Prostate gland (tissue), 2 donors: Measurements from ENCODE around the gene CEP85. TPM values are rescaled to one million over a fixed set of nuclear protein-coding genes. Genes with fewer than 3 reads are reported as not detected.

Source experiments
- DNase-seq: peaks from one replicate; pipeline ENCODE4 v3.0.0-alpha.2; 2019; ENCODE audit warnings: low spot score
- H3K27ac ChIP-seq, 2 donors: fragments of 200-600 bp; sonication (generic); 2 replicates each; pipeline ENCODE4 v1.5.1; 2017 to 2019
- H3K27me3 ChIP-seq: fragments of 200-600 bp; sonication (generic); replicated peaks from 2 replicates; pipeline ENCODE4 v1.5.1; 2019; ENCODE audit not compliant: insufficient read depth
- H3K36me3 ChIP-seq, 2 donors: fragments of 200-600 bp; sonication (generic); 1 replicate in 1 of 2; 2 replicates in 1 of 2; pipeline versions ENCODE4 v1.5.1 to v1.8.1; 2017 to 2019
- H3K4me1 ChIP-seq: fragments of 200-600 bp; sonication (generic); replicated peaks from 2 replicates; pipeline ENCODE4 v1.5.1; 2019
- H3K4me3 ChIP-seq, 2 donors: fragments of 200-600 bp; sonication (generic); 2 replicates each; pipeline ENCODE4 v1.5.1; 2017 to 2019
- H3K9me3 ChIP-seq: fragments of 200-600 bp; sonication (generic); 2 replicates; pipeline ENCODE4 v1.5.1; 2017
- CTCF ChIP-seq, 4 experiments: fragments of 200-600 bp in 2 of 4; fragments of 450-650 bp in 2 of 4; sonication (generic) in 2 of 4; IDR thresholded peaks; 1 replicate in 3 of 4; 2 replicates in 1 of 4; pipeline ENCODE4 v1.5.1; 2016 to 2019; ENCODE audit warnings: antibody characterized with exemption in 4 of 4, mild to moderate bottlenecking in 2 of 4, moderate library complexity in 2 of 4
- POLR2A ChIP-seq: fragments of 450-650 bp; IDR thresholded peaks from one replicate; pipeline ENCODE4 v1.6.1; 2016; ENCODE audit warnings: antibody characterized with exemption, mild to moderate bottlenecking
- POLR2AphosphoS5 ChIP-seq: sonication (generic); formaldehyde crosslinking; IDR thresholded peaks from one replicate; pipeline ENCODE4 v1.6.1; 2017; ENCODE audit warnings: antibody characterized with exemption
- WGBS: methylation state at CpG from one replicate; pipeline ENCODE4 v1.1.5; 2018; 5-methylcytosine and 5-hydroxymethylcytosine counted together
- intact Hi-C: fragments of 100-400 bp; cut with DNase I; formaldehyde crosslinking; loops from one replicate; pipeline ENCODE4 v1.14.2; 2022
- total RNA-seq, 2 donors: library from RNA; depleted of rRNA; stranded (reverse); fragments of >200 nt; gene quantifications; one replicate each; pipeline ENCODE4 v1.1.0, GENCODE V29; 2016

CEP85 gene
- total RNA-seq, 2 donors from 2014 or later, result 3.4 to 21.0 TPM

GRCh38 chr1:26297057-26297790 is 63.2 kb downstream of the CEP85 start:
- DNase-seq, result no peak
- no peak overlapping the region for H3K4me3 ChIP-seq
- no peaks in the 10 kb centered on the region for H3K27me3 ChIP-seq
- no peaks in the 10 kb centered on the region for H3K4me1 ChIP-seq
- H3K27ac ChIP-seq, result no peak overlapping the region
- H3K9me3 ChIP-seq, result no peaks in the 10 kb centered on the region
- WGBS, result 99% methylated on average over 9 of the region's 12 CpGs
- TF ChIP-seq CTCF (IDR thresholded peaks at IDR 0.05), result no peak
- no peak for TF ChIP-seq POLR2AphosphoS5
- TF ChIP-seq POLR2A, result no peak
- H3K36me3 ChIP-seq, result no peaks in the 10 kb centered on the region
- intact Hi-C loops, result no loop called here

GRCh38 chr1:26297791-26298124 is 63.8 kb downstream of the CEP85 start:
- TF ChIP-seq POLR2A, result no peak
- no peak for TF ChIP-seq POLR2AphosphoS5
- TF ChIP-seq CTCF (IDR thresholded peaks at IDR 0.05), result no peak
- intact Hi-C loops, result no loop called here
- 89% methylated on average over 3 of the region's 6 CpGs for WGBS
- no peaks in the 10 kb centered on the region for H3K4me1 ChIP-seq
- H3K9me3 ChIP-seq, result no peaks in the 10 kb centered on the region
- H3K27me3 ChIP-seq, result no peaks in the 10 kb centered on the region
- no peak overlapping the region for H3K4me3 ChIP-seq
- H3K27ac ChIP-seq, result no peak overlapping the region
- no peak for DNase-seq
- no peaks in the 10 kb centered on the region for H3K36me3 ChIP-seq

DNA sequence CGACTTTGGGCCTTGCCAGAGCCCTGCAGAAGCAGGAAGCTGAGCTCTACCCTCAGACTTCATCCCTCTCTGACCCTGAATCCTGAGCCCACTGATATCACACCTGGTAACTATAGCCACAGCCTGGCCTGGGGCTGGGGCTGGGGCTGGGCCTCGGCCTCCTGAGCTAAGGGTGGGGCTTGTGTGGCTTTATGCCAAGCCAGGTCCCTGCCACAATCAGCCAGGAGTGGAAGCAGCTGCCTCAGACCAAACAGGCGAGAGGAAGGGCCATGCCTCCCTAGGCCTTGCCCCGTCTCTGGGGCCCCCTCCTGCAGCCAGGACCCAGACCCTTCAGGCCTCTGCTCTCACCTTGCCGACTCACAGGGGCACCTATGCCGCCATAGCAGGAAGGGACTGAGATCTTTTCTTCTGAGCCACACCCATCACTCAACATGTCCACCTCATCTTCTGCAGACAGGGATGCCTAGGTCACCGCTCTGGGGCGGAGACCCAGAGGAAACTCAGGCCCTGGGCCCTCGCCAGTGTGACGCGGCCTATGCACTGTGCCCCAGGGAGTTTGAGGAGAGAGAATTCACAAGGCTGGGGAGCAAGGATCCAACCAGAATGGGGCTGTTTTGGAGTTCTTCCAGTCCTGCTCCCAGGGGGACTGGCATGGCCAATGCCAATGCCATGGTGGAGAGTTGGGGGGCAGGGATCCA is 66.7 kb downstream of the CEP85 start:
- TF ChIP-seq POLR2AphosphoS5 (no peak), CTCF (IDR thresholded peaks at IDR 0.05) (no peak), POLR2A (no peak)
- Histone ChIP-seq H3K9me3 (no peaks in the 10 kb centered on the region), H3K27me3 (no peaks in the 10 kb centered on the region), H3K4me1 (no peaks in the 10 kb centered on the region), H3K36me3 (no peaks in the 10 kb centered on the region), H3K27ac (no peak overlapping the region), H3K4me3 (no peak overlapping the region)
- intact Hi-C loops, result no loop called here
- DNase-seq, result no peak
- 83% methylated on average over 9 of the region's 11 CpGs for WGBS

DNA sequence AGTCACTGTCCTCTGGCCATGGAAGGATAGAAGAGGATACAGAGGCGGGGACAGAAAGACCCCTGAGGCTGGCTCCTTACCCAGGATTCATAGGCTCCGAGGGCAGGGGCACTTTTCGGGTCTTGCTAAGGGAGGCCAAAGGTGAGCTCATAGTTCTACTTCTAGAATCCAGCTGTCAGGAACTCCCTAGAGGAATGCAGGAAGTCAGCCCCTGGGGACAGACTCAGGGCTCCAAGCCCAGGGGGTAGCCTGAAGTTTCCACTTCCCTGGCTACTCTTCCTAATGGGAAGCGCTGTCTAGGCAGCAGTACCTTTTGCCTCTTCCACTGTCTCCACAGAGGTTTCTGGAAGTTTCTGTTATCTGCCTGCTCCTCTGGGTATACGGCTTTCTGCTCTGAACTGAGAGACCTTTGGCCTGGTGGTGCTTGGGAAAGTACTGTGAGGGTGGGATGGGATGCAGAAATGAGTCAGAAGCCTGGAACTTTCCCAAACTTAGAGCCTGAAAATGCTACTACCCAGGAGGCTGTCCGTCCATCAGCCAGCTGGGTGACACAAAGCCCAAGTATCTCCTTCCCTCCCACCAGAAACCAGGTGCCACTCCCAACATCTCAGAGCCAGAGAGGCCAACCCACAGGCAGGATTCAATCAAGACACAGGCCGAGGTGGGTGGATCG is 68.9 kb downstream of the CEP85 start:
- Histone ChIP-seq H3K4me1 (no peaks in the 10 kb centered on the region), H3K27me3 (no peaks in the 10 kb centered on the region), H3K4me3 (no peak overlapping the region), H3K27ac (no peak overlapping the region), H3K36me3 (no peaks in the 10 kb centered on the region), H3K9me3 (no peaks in the 10 kb centered on the region)
- intact Hi-C loops, result no loop called here
- 78% methylated on average over 8 of the region's 8 CpGs for WGBS
- no peak for DNase-seq
- TF ChIP-seq POLR2AphosphoS5 (no peak), CTCF (IDR thresholded peaks at IDR 0.05) (no peak), POLR2A (no peak)
